Measurements from ENCODE around the gene ACOT12.
"Not testable (repeated sequence)": the region's sequence is repeated elsewhere in the genome, so short reads cannot be mapped to it uniquely, and the experiment has no call there.

The ACOT12 gene

GRCh38 chr5:81393783-81394718 is at the start of gene ACOT12:
ACOT12 (minus strand) TSS chr5:81394134; CDS start chr5:81394114, 20 bp downstream.
- no peak for DNase-seq

GRCh38 chr5:81435023-81435422 is 41.1 kb upstream of the ACOT12 start:
- no peak for DNase-seq

GRCh38 chr5:81429985-81430384 is 36.1 kb upstream of the ACOT12 start:
- DNase-seq, result no peak

GRCh38 chr5:81429363-81429762 is 35.4 kb upstream of the ACOT12 start:
- no peak for DNase-seq

GRCh38 chr5:81428861-81429260 is 34.9 kb upstream of the ACOT12 start:
- no peak for DNase-seq

- peak; percentile 34 for DNase-seq
Measured at GRCh38 chr5:81428446-81428845, 34.5 kb upstream of the ACOT12 start.

- DNase-seq, result no peak
Measured at GRCh38 chr5:81427566-81427965, 33.6 kb upstream of the ACOT12 start.

- DNase-seq, result no peak
Measured at GRCh38 chr5:81426359-81427030, 32.6 kb upstream of the ACOT12 start.

- peak; percentile 74 for DNase-seq
Measured at GRCh38 chr5:81425569-81425968, 31.6 kb upstream of the ACOT12 start.

GRCh38 chr5:81424728-81425127 is 30.8 kb upstream of the ACOT12 start:
- peak; percentile 45 for DNase-seq

- peak; percentile 94 for DNase-seq
Measured at GRCh38 chr5:81422671-81423070, 28.7 kb upstream of the ACOT12 start.

GRCh38 chr5:81420039-81420667 is 26.2 kb upstream of the ACOT12 start:
- DNase-seq, result peak; percentile 94

- no peak for DNase-seq
Measured at GRCh38 chr5:81418606-81419005, 24.7 kb upstream of the ACOT12 start.

GRCh38 chr5:81417052-81417451 is 23.1 kb upstream of the ACOT12 start:
- DNase-seq, result peak; percentile 8

GRCh38 chr5:81409896-81410295 is 16.0 kb upstream of the ACOT12 start:
- DNase-seq, result no peak

- DNase-seq, result no peak
Measured at GRCh38 chr5:81409361-81409760, 15.4 kb upstream of the ACOT12 start.

- no peak for DNase-seq
Measured at GRCh38 chr5:81408496-81408895, 14.6 kb upstream of the ACOT12 start.

- DNase-seq, result not testable (repeated sequence)
Measured at GRCh38 chr5:81407811-81408210, 13.9 kb upstream of the ACOT12 start.

GRCh38 chr5:81405126-81405891 is 11.4 kb upstream of the ACOT12 start:
- DNase-seq, result no peak

GRCh38 chr5:81402192-81402930 is 8.4 kb upstream of the ACOT12 start:
- DNase-seq, result no peak

- DNase-seq, result no peak
Measured at GRCh38 chr5:81401266-81401665, 7.3 kb upstream of the ACOT12 start.

GRCh38 chr5:81400375-81400774 is 6.4 kb upstream of the ACOT12 start:
- DNase-seq, result no peak

All from HCEC 1CT (cell line).